Stimulated activated CD4-positive, alpha-beta T cell treated with anti-CD3 and anti-CD28 coated beads, Interleukin-2, amount 100 ng/mL, for 48 hours (primary cell): ENCODE data around the gene TRIM59.

Experiments used
- DNase-seq, 2 donors: peaks; one replicate each; pipeline ENCODE4 v3.0.0-alpha.2; 2020

The TRIM59 gene

DNA sequence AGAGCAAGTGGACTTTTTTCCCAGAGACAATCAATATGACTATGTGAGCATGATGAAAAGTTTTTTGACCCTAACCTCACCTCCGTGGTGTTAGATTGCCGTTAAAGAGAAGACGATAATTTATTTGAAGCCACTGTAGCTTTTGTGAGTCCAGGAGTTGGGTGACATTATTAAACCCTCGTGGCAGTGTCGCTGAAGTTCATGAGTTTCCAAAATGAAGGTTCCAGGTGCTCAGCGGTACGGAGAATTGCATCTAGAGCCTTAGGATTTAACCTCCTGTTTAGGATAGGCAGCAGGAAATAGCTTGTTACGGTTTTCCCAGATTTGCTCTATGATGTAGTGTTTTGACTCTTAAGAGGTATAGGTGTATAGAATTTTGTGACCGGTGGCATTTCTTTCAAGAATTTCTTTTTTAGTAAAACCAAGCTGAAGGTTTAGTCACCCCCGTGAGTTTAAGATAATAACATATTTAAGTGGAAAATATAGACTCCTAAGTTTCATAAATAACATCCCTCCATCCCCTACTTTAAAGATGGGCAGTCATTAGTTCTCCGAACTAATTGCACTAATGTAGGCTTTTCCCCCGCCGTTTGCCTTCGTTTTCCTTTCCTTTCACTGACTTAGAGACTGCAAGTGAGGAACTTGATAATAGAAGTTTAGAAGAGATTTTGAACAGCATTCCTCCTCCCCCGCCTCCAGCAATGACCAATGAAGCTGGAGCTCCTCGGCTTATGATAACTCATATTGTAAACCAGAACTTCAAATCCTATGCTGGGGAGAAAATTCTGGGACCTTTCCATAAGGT lies 48.1 kb downstream of the TRIM59 start:
- DNase-seq: no peak

DNA sequence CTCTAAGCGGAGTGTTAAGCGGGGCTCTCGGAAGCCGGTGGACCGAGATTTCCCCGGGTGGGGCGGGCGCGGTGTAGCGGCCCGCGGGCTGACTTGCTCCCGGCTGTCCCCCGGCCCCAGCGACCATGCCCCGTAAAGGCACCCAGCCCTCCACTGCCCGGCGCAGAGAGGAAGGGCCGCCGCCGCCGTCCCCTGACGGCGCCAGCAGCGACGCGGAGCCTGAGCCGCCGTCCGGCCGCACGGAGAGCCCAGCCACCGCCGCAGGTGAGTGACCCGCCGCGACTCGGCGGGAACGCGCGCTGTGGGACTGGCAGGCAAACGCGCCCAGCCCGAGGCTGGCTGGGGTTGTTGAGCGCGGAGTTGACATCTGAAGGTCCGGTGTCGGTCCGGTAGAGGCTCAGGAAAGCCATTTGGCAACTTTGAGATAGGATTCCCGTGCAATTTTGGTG lies 48.9 kb downstream of the TRIM59 start:
- peak; percentile 6 to 9 for DNase-seq

DNA sequence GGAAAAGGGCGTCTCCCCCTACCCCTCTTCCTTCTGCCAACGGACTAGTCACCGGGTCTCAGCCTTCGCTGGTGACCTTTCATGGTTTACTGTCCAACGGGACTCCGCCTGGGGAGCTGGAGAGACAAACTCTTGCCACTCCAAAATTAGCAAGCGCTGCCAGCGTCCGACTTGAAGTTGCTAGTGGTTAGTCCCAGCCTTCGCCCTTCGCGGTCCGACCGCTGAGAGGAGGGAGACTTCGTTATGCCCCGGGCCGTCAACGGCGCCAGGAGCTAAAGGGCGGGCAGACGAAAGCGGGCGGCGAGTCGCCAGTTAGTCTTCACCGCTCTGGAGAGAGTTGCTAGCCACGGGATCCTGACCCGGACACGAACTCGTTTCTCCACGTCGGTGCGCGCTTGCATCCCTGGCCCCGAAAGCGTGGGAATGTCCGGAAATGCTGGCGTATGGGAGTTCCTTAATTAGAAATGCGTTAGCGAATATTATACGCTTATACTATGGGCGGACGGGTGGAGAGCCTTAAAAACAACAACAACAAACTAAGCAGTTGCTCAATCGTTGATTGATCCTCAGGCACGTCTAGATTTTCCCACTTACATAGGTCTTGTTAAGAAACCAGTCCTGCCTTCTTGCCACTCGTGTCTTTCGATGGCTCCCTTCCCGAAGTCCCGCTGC lies 49.4 kb downstream of the TRIM59 start:
- peak; percentile 27 to 30 for DNase-seq

DNA sequence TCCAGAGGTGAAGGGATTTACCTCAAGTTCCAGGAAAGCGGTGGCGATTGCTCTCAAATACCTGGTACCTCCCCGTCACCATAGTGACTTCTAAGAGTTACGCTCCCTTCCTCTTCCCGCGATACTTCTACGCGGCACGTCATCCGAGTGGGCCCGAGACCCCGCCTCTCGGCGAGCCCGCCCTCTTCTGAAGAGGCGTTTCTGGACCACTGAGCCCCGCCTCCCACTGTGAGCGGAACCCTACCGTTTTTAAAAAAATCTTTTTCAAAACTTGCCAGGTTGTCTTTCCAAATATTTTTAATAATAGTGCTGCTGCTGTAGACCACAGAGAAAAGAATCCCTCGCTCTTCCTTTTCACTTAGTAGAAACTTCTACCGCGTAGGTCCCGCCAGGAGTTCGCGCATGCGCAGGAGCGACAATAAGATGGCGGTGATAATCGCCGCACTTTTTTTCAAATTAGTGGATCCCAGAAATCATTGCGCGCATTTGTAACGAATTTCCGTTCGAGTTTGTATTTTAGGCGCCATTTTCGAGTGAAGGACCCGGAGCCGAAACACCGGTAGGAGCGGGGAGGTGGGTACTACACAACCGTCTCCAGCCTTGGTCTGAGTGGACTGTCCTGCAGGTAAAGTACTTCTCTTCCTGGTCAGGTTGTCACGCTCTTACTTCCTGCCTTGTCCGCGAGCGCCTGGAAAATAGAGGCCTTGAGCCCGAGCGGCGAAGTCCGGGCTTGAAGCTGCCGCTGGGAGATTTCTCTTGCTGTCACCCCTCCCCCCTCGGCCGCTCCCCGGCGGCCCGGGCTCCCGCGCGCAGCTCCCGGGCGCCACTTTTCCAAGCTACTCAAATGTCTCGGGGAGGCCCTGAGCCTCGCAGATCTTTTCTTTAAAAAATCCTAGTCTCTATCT lies 50.2 kb downstream of the TRIM59 start, which contains the start of the genes IFT80 and SMC4:
TSS of gene IFT80 (minus strand) at position 101 of the 905 bp plus-strand sequence. CDS start 14,625 bp downstream, outside the sequence.
TSS of gene SMC4 (plus strand) at position 526 of the 905 bp plus-strand sequence. CDS start 1,177 bp downstream, outside the sequence.
- peak; percentile 91 for DNase-seq

DNA sequence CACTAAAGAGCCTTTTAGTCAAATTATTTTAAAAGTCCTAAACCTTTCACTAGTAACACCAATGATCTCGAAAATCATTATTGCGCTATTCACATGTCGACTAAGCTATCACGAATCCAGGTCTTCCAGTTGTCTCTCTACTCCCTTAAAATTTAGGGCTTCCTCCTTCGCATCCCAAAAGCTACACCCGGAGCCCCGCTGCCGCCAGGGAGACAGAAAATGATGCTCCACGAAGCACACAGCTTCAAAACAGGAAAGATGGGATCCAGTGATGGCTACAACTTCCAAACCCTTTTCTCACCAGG lies 50.8 kb downstream of the TRIM59 start:
- no peak for DNase-seq

- no peak for DNase-seq
Observed at GRCh38 chr3:160395297-160395696, 54.3 kb downstream of the TRIM59 start.

DNA sequence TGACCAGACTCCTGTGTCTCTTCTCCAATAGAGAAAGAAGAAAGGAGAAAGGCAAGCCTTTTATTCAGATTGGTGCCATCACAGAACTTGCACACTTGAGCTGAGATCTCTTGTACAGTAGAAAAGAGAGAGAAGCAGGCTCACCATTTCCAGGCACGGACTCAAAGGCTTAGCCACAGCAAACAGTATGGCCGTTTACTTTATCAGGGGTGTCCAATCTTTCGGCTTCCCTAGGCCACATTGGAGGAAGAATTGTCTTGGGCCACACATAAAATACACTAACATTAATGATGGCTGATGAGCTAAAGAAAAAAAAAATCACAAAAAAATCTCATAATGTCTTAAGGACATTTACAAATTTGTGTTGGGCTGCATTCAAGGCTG lies 55.6 kb downstream of the TRIM59 start:
- DNase-seq: no peak

DNA sequence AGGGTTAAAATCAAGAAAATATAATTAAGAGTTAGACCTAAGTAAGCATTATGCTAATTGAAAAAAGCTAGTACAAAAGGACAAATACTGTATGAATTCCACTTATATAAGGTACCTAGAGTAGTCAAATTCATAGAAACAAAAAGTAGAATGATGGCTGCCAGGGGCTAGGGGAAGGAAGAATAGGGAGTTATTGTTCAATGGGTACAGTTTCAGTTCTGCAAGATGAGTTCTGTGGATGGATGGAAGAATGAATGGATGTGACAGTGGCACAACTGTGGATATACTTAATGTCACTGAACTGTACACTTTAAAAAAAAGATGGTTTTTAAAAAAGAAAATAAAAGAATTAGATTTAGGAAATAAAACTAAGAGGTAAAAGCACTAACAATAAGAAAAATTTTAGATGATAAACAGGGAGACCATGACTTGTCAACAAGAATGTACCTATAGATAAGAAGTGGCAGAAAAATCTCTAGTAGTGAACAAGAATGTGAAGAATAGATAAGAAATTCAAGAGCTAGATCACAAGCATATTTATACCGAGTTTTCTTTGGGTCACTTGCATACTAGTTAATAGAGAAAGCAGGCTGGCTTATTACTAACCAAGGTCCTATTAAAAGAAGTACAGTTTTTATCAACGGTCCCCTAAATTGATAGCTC lies 56.1 kb downstream of the TRIM59 start:
- DNase-seq: no peak

DNA sequence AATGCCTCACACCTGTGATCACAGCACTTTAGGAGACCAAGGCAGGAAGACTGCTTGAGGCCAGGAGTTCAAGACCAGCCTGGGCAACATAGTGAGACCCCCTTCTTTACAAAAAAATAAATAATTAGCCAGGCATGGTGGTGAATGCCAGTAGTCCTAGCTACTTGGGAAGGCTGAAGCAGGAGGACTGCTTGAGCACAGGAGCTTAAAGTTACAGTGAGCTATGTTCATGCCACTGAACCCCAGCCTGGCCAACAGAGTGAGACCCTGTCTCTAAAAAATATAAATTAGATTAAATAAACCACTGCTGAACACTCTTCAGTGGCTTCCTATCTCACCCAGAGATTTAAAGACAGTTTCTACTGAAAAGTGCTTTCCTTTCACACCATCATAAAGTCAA lies 56.8 kb downstream of the TRIM59 start:
- DNase-seq: no peak

DNA sequence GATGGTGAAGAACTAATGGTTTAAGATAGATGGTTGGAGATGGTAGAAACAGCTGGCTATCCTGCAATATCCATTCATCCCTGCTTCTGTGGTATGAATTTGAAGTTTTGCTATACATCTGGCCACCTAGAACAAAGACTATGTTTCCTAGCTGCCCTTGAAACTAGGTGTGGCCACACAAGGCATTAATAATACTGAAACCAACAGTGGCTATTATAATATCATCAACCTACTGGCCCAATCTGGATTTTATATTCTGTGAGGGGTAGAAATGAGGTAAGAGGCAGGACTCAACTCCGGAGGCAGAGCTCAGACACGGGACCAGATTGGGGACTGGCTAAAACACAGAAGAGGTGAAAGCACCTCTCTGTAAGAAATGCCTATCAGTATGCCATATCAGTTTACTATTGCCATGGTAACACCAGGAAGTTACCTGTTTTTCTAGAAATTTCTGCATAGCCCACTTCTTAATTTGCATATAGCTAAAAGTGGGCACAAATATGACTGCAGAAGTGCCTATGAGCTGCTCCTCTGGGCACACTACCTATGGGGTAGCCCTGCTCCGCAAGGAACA lies 58.9 kb downstream of the TRIM59 start:
- DNase-seq: no peak
